Neural progenitor cell (in vitro differentiated cells): ENCODE results near the gene ARID4B.

Experiments used
- CTCF ChIP-seq: fragments of 200-600 bp; sonication (generic); IDR thresholded peaks from 2 replicates; pipeline ENCODE4 v1.5.1; 2017; ENCODE audit warnings: antibody characterized with exemption, mild to moderate bottlenecking
- EZH2 ChIP-seq: fragments of 200-600 bp; sonication (generic); IDR thresholded peaks from 2 replicates; pipeline ENCODE4 v1.6.1; 2017; ENCODE audit warnings: antibody characterized with exemption, mild to moderate bottlenecking, moderate library complexity
- EZH2phosphoT487 ChIP-seq: fragments of 200-600 bp; sonication (generic); IDR thresholded peaks from 2 replicates; pipeline ENCODE4 v1.6.1; 2017; ENCODE audit warnings: antibody characterized with exemption

- TF ChIP-seq CTCF (no peak), EZH2 (no peak), EZH2phosphoT487 (no peak)
Measured at GRCh38 chr1:235156740-235157139, 171.2 kb downstream of the ARID4B start.
